IPS DF 6.9 (cell line): Measurements from ENCODE around the gene UBE2H.
"Not testable (repeated sequence)": the region's sequence is repeated elsewhere in the genome, so short reads cannot be mapped to it uniquely, and the experiment has no call there.

Experiments
- DNase-seq: peaks from one replicate; pipeline ENCODE4 v3.0.0-alpha.2; 2013; ENCODE audit warnings: low read depth, low spot score
- H3K27ac ChIP-seq: one replicate; pipeline ENCODE4 v1.5.1; 2013; ENCODE audit warnings: low read length, control low read depth
- H3K27me3 ChIP-seq: 2 replicates; pipeline ENCODE4 v1.6.1; 2013; ENCODE audit warnings: mild to moderate bottlenecking, low read length; ENCODE audit not compliant: control insufficient read depth, insufficient read depth
- H3K36me3 ChIP-seq: 2 replicates; pipeline ENCODE4 v1.6.1; 2013; ENCODE audit warnings: low read length; ENCODE audit not compliant: control insufficient read depth, insufficient read depth
- H3K4me1 ChIP-seq: 2 replicates; pipeline ENCODE4 v1.6.1; 2013; ENCODE audit warnings: low read length; ENCODE audit not compliant: control insufficient read depth, insufficient read depth
- H3K4me3 ChIP-seq: 2 replicates; pipeline ENCODE4 v1.5.1; 2013; ENCODE audit warnings: mild to moderate bottlenecking, low read length
- H3K9me3 ChIP-seq: 2 replicates; pipeline ENCODE4 v1.6.1; 2013; ENCODE audit warnings: low read length, inconsistent platforms; ENCODE audit not compliant: control insufficient read depth, insufficient read depth
- WGBS: extraction: QIAGEN DNeasy Blood & Tissue Kit; methylation state at CpG from one replicate; pipeline ENCODE4 v1.1.7; 2013; ENCODE audit warnings: mixed read lengths, missing lambda C conversion rate; ENCODE audit not compliant: insufficient read length, insufficient coverage; 5-methylcytosine and 5-hydroxymethylcytosine counted together

Gene UBE2H

DNA sequence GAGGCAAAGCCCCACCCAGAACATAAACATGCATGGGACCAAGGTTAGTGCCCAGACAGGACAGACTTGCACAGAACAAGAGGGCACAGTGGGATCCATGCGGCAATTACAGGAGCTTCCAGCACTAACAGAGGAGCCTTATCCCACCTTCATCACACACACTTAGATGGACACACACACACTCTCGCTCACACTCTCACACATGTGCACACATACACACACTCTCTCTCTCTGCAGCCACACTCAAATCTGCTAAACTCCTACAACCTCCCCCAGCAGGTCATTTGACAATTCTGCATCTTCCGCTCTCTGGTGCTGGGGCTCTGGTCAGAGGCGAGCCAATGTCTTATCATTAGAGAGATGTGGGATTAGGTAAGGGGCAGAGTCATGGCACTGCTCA lies 120.5 kb downstream of the UBE2H start:
- no peak overlapping the region for H3K27ac ChIP-seq

DNA sequence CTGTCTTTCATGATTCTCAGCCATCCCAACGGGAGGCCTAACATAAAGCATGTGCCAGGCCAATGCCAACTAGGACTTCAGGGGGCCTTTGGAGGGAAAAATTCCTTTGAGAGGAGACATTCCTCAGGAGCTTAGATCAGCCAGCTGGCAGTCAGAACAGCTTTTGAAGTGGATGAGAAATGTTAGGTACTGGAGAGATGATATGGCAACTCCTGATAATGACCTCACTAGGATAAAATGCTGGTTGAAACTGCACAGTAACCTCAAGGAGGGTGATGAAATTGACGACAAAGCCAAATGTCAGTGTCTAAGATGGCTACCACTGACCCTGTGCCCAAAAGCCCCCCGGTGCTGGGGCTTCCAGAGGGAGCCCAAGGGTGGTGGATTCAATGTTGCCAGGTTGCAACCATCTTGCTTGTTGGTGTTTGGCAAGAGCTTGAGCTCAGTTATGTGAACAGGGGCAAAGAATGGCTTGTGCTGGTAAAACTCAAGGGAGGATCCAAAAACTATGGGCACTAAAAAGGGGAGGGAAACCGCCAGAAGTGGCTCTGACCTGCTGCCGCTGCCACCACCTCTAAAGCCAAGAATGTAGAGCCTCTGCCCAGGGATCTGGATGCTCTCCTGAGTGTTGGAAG lies 121.2 kb downstream of the UBE2H start:
- H3K27me3 ChIP-seq: no peaks in the 10 kb centered on the region
- H3K27ac ChIP-seq: no peak overlapping the region
- peaks cover 11% of the 10 kb centered on the region for H3K4me1 ChIP-seq
- no peak for DNase-seq
- no peak overlapping the region for H3K4me3 ChIP-seq
- no peaks in the 10 kb centered on the region for H3K9me3 ChIP-seq
- H3K36me3 ChIP-seq: no peaks in the 10 kb centered on the region
- no CpG with 5 or more reads among the region's 5 CpGs for WGBS

More for the DNA sequence above, 120.5 kb downstream of the UBE2H start:
- no peak for DNase-seq
- no peaks in the 10 kb centered on the region for H3K9me3 ChIP-seq
- peaks cover 13% of the 10 kb centered on the region for H3K4me1 ChIP-seq
- no peaks in the 10 kb centered on the region for H3K27me3 ChIP-seq
- H3K4me3 ChIP-seq: no peak overlapping the region
- H3K36me3 ChIP-seq: no peaks in the 10 kb centered on the region
- no CpG with 5 or more reads among the region's 4 CpGs for WGBS

DNA sequence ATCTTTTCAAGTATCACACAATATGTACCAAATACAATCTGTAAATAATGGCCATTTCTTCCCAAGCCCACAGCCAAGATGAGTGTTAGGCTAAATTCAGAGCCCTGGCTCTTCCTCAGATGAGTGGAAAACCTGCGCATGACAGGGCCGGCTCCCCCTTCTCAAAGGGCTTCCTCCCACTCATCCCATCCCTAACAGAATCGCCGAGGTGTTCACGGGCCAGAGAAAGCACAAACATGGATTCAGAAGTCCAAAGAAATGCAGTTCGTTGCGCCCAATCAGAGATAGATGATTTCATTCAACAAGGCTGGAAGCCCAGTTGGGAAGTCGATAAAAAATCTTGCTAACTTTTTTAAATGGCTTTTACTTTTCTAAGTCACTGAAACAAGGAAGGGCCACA lies 121.8 kb downstream of the UBE2H start:
- H3K9me3 ChIP-seq: no peaks in the 10 kb centered on the region
- H3K4me1 ChIP-seq: peaks cover 9% of the 10 kb centered on the region
- H3K27me3 ChIP-seq: no peaks in the 10 kb centered on the region
- H3K36me3 ChIP-seq: no peaks in the 10 kb centered on the region
- no peak overlapping the region for H3K4me3 ChIP-seq
- WGBS: no CpG with 5 or more reads among the region's 8 CpGs
- H3K27ac ChIP-seq: no peak overlapping the region
- DNase-seq: no peak

DNA sequence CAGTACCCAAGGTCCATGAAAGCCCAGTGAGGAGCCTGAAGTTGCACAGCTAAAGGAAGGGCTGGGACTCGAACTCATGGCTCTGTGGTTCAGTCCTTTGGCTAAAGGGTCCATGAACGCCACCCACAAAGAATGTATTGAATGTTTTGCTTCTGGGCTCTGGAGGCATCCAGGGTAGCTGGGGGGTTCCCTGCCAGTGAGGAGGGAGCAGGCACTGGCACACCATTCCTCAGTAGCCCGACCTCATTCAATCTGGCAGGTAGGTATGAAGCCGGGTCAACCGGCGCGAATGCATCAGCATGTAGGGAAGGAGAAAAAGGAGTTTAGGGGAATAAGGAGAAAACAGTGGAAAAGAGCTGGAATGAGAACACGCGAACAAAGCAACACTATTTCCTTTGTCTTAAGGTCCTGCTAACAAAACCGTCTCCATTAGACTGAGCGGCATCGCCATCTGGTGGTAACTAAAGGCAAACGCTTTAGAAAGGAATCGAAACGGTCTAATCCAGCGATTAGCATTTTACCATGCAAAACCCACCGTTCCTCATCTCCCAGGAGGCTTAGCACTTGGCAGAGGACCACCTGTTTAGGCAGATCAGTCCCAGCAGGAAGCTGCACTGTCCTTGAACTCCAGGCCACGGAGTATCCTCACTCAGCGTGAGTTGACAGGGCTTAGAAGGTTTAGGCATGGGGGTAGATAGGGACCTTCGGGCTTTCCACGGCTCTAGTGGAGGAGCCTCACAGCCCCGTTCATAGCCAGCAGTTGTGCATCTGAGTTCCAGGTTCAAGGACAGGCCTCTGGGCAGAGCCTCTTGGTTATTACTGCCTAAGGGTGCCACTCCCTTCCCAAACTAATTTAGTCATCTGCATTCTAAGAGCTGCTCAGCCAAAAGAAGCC lies 122.8 kb downstream of the UBE2H start:
- H3K4me3 ChIP-seq: no peak overlapping the region
- DNase-seq: peak; percentile 88
- no peaks in the 10 kb centered on the region for H3K27me3 ChIP-seq
- WGBS: no CpG with 5 or more reads among the region's 22 CpGs
- H3K4me1 ChIP-seq: peaks cover 9% of the 10 kb centered on the region
- no peak overlapping the region for H3K27ac ChIP-seq
- H3K9me3 ChIP-seq: no peaks in the 10 kb centered on the region
- no peaks in the 10 kb centered on the region for H3K36me3 ChIP-seq

DNA sequence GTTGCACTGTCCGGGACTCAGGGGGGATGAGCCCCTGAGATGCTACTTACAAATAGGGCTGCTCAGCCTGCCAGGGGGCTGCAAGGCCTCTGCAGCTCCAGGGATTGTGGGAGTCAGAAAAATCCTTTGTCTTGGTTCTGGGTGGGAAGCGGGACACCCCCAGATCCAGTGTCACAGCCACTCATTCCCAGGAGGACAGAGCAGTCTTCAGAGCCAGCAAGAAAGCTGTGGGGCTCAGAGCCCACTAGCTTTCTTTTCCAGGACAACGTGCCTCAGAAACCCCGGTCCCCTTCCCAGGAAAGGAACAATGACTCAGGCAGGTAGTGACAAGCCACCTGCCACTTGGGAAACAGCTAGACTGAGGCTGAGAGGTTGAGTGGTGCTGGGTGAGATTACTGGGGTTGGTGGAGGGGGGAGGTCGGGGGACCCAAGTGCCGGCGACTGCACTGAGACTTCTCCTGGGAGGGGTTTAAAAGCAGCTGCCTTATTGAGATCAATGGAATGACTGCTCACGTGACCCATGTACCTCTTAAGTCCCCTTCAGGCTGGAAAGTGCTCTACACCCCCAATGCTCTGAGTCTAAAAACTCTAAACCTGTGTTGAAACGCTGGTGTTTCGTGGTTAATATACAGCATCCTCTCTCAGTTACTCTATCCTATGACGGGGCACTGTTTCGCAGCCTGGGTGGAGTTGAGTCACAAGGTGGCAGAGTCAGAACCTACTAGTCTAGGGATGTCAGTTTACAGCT lies 123.6 kb downstream of the UBE2H start:
- Histone ChIP-seq H3K27me3 (no peaks in the 10 kb centered on the region), H3K4me3 (no peak overlapping the region), H3K36me3 (no peaks in the 10 kb centered on the region), H3K27ac (no peak overlapping the region), H3K9me3 (no peaks in the 10 kb centered on the region), H3K4me1 (peaks cover 10% of the 10 kb centered on the region)
- no CpG with 5 or more reads among the region's 12 CpGs for WGBS
- no peak for DNase-seq

DNA sequence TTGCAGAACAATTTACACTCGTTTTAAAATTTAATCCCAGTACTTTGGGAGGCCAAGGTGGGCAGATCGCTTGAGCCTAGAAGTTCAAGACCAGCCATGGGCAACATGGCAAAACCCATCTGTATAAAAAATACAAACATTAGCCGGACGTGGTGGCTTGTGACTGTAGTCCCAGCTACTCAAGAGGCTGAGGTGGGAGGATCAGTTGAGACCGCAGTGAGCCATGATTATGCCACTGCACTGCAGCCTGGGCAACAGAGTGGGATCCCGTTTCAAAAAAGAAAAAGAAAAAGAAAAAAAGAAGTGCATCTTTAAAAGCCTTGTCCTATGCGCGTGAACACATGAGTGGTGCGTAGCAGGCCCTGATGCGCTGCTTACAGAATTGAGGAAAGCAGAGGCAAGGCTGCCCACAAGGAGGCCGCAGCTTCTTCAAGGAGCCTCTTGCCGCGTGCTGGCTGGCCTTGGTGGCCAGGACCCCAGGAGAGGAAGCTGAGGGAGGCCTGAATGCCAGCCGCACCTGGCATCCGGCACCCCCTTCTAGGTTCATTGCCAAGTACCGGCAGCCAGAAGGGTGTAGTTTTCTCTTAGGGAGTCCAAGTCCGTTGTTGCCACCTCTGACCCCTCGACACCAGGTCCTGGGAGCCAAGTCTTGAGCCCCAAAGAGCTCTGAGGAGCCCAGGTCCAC lies 124.5 kb downstream of the UBE2H start:
- no peak for DNase-seq
- Histone ChIP-seq H3K27me3 (no peaks in the 10 kb centered on the region), H3K4me3 (no peak overlapping the region), H3K27ac (no peak overlapping the region), H3K9me3 (no peaks in the 10 kb centered on the region), H3K4me1 (peaks cover 10% of the 10 kb centered on the region), H3K36me3 (no peaks in the 10 kb centered on the region)
- no CpG with 5 or more reads among the region's 18 CpGs for WGBS

DNA sequence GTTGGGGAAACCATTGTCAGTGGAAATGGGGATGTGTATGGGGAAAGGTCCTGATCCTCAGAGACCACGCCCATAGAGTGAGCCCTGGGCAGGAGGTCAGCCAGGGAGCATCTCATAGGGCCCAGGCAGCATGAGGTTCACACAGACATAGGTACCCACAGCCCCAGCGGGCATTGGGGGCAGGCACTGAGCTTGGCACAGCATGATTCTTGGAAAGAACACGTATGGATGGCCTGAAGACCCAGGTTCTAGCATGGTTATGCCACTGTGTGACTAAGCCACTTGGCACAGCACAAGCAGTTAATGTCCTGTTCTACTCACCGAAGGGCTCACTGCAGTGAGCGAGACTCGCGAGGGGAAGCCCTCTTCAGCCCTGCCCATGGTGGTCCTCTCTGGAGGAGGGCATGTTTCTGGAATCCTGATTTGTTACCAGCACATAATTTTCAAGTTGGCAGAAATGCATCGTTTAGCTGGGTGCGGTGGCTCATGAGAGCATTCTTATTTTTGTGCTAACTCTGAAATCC lies 125.2 kb downstream of the UBE2H start:
- no peak overlapping the region for H3K4me3 ChIP-seq
- no peak overlapping the region for H3K27ac ChIP-seq
- no CpG with 5 or more reads among the region's 9 CpGs for WGBS
- H3K4me1 ChIP-seq: peaks cover 10% of the 10 kb centered on the region
- H3K9me3 ChIP-seq: no peaks in the 10 kb centered on the region
- no peak for DNase-seq
- H3K27me3 ChIP-seq: no peaks in the 10 kb centered on the region
- H3K36me3 ChIP-seq: no peaks in the 10 kb centered on the region

DNA sequence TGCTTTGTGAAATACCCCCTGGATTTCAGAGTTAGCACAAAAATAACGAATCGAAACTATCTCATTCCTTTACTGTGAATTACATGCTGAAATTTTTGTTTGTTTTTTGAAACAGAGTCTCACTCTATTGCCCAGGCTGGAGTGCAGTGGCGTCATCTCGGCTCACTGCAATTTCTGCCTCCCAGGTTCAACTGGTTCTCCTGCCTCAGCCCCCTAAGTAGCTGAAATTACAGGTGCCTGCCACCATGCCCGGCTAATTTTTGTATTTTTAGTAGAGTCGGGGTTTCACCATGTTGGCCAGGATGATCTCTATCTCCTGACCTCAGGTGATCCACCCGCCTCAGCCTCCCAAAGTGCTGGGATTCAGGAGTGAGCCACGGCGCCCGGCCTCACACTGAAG lies 125.9 kb downstream of the UBE2H start:
- not testable (repeated sequence) for H3K4me3 ChIP-seq, H3K9me3 ChIP-seq, H3K27me3 ChIP-seq, H3K27ac ChIP-seq, DNase-seq, H3K36me3 ChIP-seq
- no CpG with 5 or more reads among the region's 10 CpGs for WGBS
- H3K4me1 ChIP-seq: peaks cover 10% of the 10 kb centered on the region

DNA sequence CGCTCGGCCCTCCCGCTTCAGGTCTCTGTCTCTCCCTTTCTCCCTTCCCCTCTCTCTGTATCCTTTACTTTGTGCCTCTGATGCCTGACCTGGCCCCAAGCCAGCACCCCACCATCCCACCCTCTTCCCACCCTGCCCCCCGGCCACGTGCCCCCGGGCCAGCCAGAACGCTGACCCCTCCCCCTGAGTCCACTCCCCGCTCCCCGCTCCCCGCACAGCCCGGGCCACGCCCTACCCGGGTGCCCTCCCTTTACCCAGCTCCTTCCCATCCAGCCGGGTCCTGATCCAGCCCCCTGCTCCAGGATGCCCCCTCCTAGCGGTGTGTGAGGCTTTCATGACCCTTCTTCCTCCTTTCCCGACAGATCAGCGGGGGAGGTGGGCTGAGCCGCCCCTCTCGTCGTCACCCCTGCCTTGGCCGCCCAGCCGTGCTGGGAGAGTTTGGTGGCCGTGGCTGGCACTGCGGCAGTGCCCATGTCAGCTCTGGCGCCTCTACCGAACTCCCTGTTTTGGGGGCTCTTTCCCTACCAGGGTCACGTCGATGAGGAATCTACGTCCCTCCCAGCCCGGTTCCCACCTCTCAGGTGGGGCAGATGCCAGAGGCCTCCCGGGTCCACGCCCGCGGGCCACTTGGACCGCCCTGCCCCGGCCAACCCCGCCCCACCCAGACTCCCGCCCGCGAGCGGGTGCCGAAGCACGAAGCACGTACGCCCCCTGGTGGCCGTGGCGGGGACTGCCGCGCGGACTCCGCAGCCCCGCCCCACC lies 127.4 kb downstream of the UBE2H start:
- peak overlapping the region; percentile 80; the same call in 1 of the 2 replicates for H3K4me3 ChIP-seq
- no peak overlapping the region for H3K27ac ChIP-seq
- peaks cover 7% of the 10 kb centered on the region for H3K4me1 ChIP-seq
- no CpG with 5 or more reads among the region's 52 CpGs for WGBS
- H3K36me3 ChIP-seq: no peaks in the 10 kb centered on the region
- H3K27me3 ChIP-seq: no peaks in the 10 kb centered on the region
- no peaks in the 10 kb centered on the region for H3K9me3 ChIP-seq
- DNase-seq: peak; percentile 45
